Measurements from ENCODE around the gene OR52N1. TPM values are rescaled to one million over a fixed set of nuclear protein-coding genes. Genes with fewer than 3 reads are reported as not detected.
A peak's percentile ranks its signal among the peaks of the same experiment; 100 is the strongest.

The OR52N1 gene
- total and polyA plus RNA-seq, 8 donors = not detected

DNA sequence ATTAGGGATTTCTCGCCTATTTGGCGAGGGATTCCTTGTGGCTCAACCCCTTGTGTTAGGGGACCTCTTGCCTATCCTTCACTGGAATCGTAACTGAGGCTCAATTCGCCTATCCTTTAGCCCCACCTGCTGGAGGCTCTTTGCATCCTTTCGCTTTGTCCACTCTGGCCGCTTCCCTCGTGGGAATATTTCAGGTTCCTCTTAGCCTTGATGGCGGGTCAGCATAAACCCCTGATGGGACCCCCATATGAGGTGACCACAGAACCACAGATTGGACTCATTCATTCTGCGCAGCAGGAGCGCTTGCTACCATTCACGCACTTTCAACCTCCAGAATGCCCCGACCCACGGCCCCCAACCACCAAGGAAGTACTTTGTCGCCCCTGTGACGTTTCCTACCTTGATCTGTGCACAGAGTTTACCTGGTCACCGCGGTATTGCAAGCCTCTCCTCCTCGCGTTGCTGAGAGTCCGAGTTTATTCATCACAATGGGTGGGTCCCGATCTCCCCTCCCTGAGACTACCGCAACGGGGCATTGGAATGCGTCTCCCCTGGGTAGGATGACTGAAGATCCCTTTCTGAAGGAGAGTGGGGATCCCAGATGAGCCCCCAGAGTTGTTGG, 17.5 kb upstream of the OR52N1 start, which contains the start of gene OR52N2:
Gene OR52N2, plus strand, starts transcription at position 425 of the 622 bp plus-strand sequence. CDS start 11,412 bp downstream, outside the sequence.
- Histone ChIP-seq H3K36me3 (no peaks in the 10 kb centered on the region), H3K27me3 (peaks cover 0 to 9% (median 0%) of the 10 kb centered on the region in 3 donors), H3K9me3 (peaks cover 0 to 6% (median 0%) of the 10 kb centered on the region in 4 donors), H3K27ac (peak within 1 kb of the TSS in 1 of 5 donors; percentile 15), H3K4me1 (peaks cover 0 to 14% (median 10%) of the 10 kb centered on the region in 4 donors), H3K4me3 (peak within 1 kb of the TSS; percentile 43 to 55 (median 50))
- intact Hi-C loops (cut with DNase I; ENCODE audit: low total_unique reads) = loop anchor here (5.0 kb wide), 2 partner anchors 321 to 336 kb away; partner anchors contain the start of gene OR52D1
- DNase-seq = peak; percentile 73 to 88
- 4 to 8% (median 7%) methylated on average over 24 of the region's 24 CpGs for WGBS, 5 donors
- TF ChIP-seq EP300 (IDR thresholded peaks at IDR 0.05) = no peak
- no peak for TF ChIP-seq POLR2A (IDR thresholded peaks at IDR 0.05)
- TF ChIP-seq CTCF (IDR thresholded peaks at IDR 0.05) = peak in 5 of 7 experiments; percentile 51 to 80 (median 76)

DNA sequence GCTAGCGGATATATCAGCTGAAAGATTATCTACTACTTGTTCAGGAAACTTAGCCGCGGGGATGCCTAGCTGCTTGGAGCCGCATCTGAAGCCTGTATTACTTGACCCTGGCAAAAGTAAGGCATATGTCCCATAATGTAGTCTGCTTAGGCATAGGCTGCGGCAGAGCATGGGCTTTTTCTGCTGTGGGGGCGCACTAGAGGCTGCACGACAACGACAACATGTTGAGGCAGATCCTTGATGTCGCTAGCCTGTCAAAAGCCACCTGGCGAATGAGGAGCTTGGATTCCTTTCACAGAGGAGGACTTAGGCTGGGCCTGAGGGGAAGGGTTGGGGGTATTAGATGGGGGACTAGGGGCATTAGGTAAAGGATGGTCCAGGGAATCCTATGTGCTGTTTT, 16.5 kb upstream of the OR52N1 start:
- TF ChIP-seq CTCF (IDR thresholded peaks at IDR 0.05) = no peak
- TF ChIP-seq EP300 (IDR thresholded peaks at IDR 0.05) = no peak
- no peak for TF ChIP-seq POLR2AphosphoS5 (IDR thresholded peaks at IDR 0.05)
- no peak for TF ChIP-seq POLR2A (IDR thresholded peaks at IDR 0.05)
- Histone ChIP-seq H3K4me3 (no peak overlapping the region), H3K36me3 (no peaks in the 10 kb centered on the region), H3K27me3 (peaks cover 0 to 9% (median 0%) of the 10 kb centered on the region in 3 donors), H3K4me1 (peaks cover 0 to 14% (median 10%) of the 10 kb centered on the region in 4 donors), H3K9me3 (peaks cover 0 to 6% (median 0%) of the 10 kb centered on the region in 4 donors), H3K27ac (no peak overlapping the region)
- DNase-seq = no peak
- WGBS, 5 donors = 53 to 69% (median 63%) methylated on average over 9 to 10 of the region's 10 CpGs
- intact Hi-C loops (cut with DNase I; ENCODE audit: low total_unique reads) = loop anchor here (5.0 kb wide), 2 partner anchors 320 to 335 kb away; partner anchors contain the start of gene OR52D1

DNA sequence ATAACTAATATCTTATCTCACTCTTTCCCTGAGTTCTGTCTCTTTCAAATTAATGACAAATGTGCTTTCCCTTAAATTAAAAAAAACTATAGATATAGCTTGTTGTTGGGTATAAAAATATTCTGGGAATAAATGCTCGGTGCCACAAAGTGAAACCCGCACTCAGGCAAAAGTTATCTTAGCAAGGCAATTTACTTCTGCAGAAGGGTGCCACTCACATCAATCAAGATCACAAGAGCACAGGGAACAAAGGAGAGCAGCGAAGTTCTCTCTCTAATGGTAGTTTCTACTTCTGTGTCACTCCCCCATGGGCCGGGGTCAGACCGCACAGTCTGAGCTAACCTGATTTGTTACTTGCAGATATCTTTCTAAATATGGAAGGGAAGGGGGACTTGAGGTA, 12.9 kb upstream of the OR52N1 start:
- H3K27me3 ChIP-seq = peaks cover 0 to 4% (median 0%) of the 10 kb centered on the region in 3 donors

GRCh38 chr11:5796541-5796940, 5.5 kb upstream of the OR52N1 start:
- no peak overlapping the region for H3K27ac ChIP-seq
- WGBS, 5 donors = 83 to 91% (median 86%) methylated on average over 6 of the region's 6 CpGs
- intact Hi-C loops (cut with DNase I; ENCODE audit: low total_unique reads) = no loop called here
- H3K27me3 ChIP-seq = no peaks in the 10 kb centered on the region
- no peak overlapping the region for H3K4me3 ChIP-seq
- DNase-seq = no peak
- H3K9me3 ChIP-seq = no peaks in the 10 kb centered on the region
- H3K4me1 ChIP-seq = no peaks in the 10 kb centered on the region
- no peak for TF ChIP-seq CTCF (IDR thresholded peaks at IDR 0.05)
- no peak for TF ChIP-seq EP300 (IDR thresholded peaks at IDR 0.05)
- TF ChIP-seq POLR2AphosphoS5 (IDR thresholded peaks at IDR 0.05) = no peak
- TF ChIP-seq POLR2A (IDR thresholded peaks at IDR 0.05) = no peak
- no peaks in the 10 kb centered on the region for H3K36me3 ChIP-seq

More for the DNA sequence above, 12.9 kb upstream of the OR52N1 start:
- peaks cover 0 to 6% (median 0%) of the 10 kb centered on the region in 4 donors for H3K9me3 ChIP-seq
- no peaks in the 10 kb centered on the region for H3K36me3 ChIP-seq
- H3K4me3 ChIP-seq = no peak overlapping the region
- no peak for DNase-seq
- 76 to 93% (median 89%) methylated on average over 5 of the region's 5 CpGs for WGBS, 5 donors
- no peak overlapping the region for H3K27ac ChIP-seq
- no peak for TF ChIP-seq EP300 (IDR thresholded peaks at IDR 0.05)
- no peak for TF ChIP-seq POLR2AphosphoS5 (IDR thresholded peaks at IDR 0.05)
- TF ChIP-seq CTCF (IDR thresholded peaks at IDR 0.05) = no peak
- TF ChIP-seq POLR2A (IDR thresholded peaks at IDR 0.05) = no peak
- peaks cover 0 to 10% (median 8%) of the 10 kb centered on the region in 4 donors for H3K4me1 ChIP-seq
- intact Hi-C loops (cut with DNase I; ENCODE audit: low total_unique reads) = no loop called here

All from stomach (tissue), 9 donors.